GM18868 (cell line): Measurements from ENCODE around the gene ADGRD1.

Experiments used
- ATAC-seq: cut with Tn5 transposase; IDR thresholded peaks from one replicate; pipeline ENCODE4 v1.9.1; 2021; ENCODE audit warnings: mild to moderate bottlenecking, moderate library complexity; ENCODE audit not compliant: unreplicated experiment

The ADGRD1 gene

GRCh38 chr12:130965214-130965613, 11.5 kb downstream of the ADGRD1 start:
- ATAC-seq: no peak

GRCh38 chr12:130965668-130966067, 12.0 kb downstream of the ADGRD1 start:
- ATAC-seq: no peak

GRCh38 chr12:130966443-130967030, 12.8 kb downstream of the ADGRD1 start:
- ATAC-seq: no peak

GRCh38 chr12:130967636-130968035, 13.9 kb downstream of the ADGRD1 start:
- ATAC-seq: no peak

GRCh38 chr12:130968611-130969010, 14.9 kb downstream of the ADGRD1 start:
- no peak for ATAC-seq

- ATAC-seq: no peak
These were observed 15.5 kb downstream of the ADGRD1 start for GRCh38 chr12:130969223-130969622.

- ATAC-seq: peak; percentile 79
These were observed 16.6 kb downstream of the ADGRD1 start for GRCh38 chr12:130970165-130970907.

GRCh38 chr12:130970908-130971233, 17.2 kb downstream of the ADGRD1 start:
- ATAC-seq: peak; percentile 33

GRCh38 chr12:130971925-130972585, 18.3 kb downstream of the ADGRD1 start:
- no peak for ATAC-seq

- no peak for ATAC-seq
These were observed 18.9 kb downstream of the ADGRD1 start for GRCh38 chr12:130972586-130972950.

GRCh38 chr12:130973109-130973508, 19.4 kb downstream of the ADGRD1 start:
- no peak for ATAC-seq

GRCh38 chr12:130973906-130974305, 20.2 kb downstream of the ADGRD1 start:
- no peak for ATAC-seq

GRCh38 chr12:130975116-130975515, 21.4 kb downstream of the ADGRD1 start:
- no peak for ATAC-seq

GRCh38 chr12:130976171-130976720, 22.5 kb downstream of the ADGRD1 start:
- ATAC-seq: no peak

GRCh38 chr12:130977046-130977742, 23.5 kb downstream of the ADGRD1 start:
- no peak for ATAC-seq

- no peak for ATAC-seq
These were observed 24.0 kb downstream of the ADGRD1 start for GRCh38 chr12:130977743-130978095.

- no peak for ATAC-seq
These were observed 25.1 kb downstream of the ADGRD1 start for GRCh38 chr12:130978785-130979184.

- no peak for ATAC-seq
These were observed 27.5 kb downstream of the ADGRD1 start for GRCh38 chr12:130981074-130981742.

- no peak for ATAC-seq
These were observed 28.2 kb downstream of the ADGRD1 start for GRCh38 chr12:130981911-130982310.

GRCh38 chr12:130982565-130983225, 29.0 kb downstream of the ADGRD1 start:
- no peak for ATAC-seq
